Hematopoietic multipotent progenitor cell treated with erythropoietin and hydrocortisone succinate and interleukin-3 and kit ligand, for 6 days (in vitro differentiated cells): Measurements from ENCODE around the gene ACOT9.
"Not testable (repeated sequence)": the region's sequence is repeated elsewhere in the genome, so short reads cannot be mapped to it uniquely, and the experiment has no call there.

ENCODE experiments used
- DNase-seq: peaks from one replicate; pipeline ENCODE4 v3.0.0-alpha.2; 2015

The ACOT9 gene

DNA sequence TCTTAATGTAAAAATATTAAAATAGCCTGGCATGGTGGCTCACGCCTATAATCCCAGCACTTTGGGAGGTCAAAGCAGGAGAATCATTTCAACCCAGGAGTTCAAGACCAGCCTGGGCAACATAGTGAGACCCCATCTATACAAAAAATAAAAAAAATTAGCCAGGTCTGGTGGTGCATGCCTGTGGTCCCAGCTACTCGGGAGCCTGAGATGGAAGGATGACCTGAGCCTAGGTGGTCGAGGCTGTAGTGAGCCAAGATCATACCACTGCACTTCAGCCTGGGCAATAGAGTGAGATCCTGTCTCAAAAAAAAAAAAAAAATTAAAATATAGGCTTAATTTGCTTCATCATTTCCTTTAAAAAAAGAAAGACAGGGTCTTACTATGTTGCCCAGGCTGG is 66.6 kb downstream of the ACOT9 start:
- not testable (repeated sequence) for DNase-seq

GRCh38 chrX:23673108-23673507 is 70.0 kb downstream of the ACOT9 start:
- no peak for DNase-seq

DNA sequence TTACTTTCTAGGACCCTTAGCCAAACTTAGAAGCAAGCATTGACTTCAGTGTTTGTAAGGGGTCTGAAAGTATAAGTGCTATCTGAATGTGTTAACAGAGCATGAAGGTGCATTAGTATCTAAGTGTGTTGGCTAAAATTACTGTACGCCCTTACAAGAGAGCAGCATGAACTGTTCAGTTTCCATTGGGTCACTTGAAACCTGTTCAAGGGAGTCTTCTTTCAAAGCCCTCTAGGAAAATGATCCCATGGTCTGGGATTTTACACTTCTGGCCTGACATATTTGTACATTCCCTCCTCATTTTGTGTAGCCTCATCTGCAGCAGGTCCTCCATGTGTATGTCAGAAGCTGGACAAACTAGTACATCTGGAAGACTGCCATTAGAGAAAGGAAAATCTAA is 72.5 kb downstream of the ACOT9 start:
- DNase-seq = no peak

DNA sequence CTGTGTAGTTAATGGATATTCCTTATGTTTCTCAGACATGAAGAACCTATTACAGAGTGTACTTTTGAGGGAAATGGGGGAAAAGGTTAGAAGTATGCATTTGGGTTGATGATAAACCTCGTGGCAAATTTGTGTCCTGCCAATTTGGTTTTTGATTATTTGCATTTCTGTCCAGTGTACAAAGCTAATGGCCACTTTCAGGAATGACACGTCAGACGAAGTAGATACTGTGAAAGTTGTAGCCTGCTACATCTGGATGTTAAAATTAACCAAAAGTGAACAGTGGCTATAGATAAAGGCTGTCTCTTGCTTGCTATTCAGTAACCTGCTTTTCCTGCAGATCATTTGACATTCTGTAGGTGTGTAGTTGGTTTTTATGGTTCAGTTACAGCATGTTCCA is 74.7 kb downstream of the ACOT9 start:
- DNase-seq = peak; percentile 4

GRCh38 chrX:23667239-23668177 is 75.6 kb downstream of the ACOT9 start, which contains the start of gene PRDX4:
TSS of gene PRDX4 (plus strand) at chrX:23667493. CDS start at chrX:23667571, 78 bp downstream.
- peak; percentile 86 for DNase-seq

- DNase-seq = peak; percentile 7
Measured at GRCh38 chrX:23666282-23666681, 76.8 kb downstream of the ACOT9 start.

GRCh38 chrX:23664496-23664895 is 78.6 kb downstream of the ACOT9 start:
- peak; percentile 64 for DNase-seq

GRCh38 chrX:23662853-23663252 is 80.2 kb downstream of the ACOT9 start:
- no peak for DNase-seq

DNA sequence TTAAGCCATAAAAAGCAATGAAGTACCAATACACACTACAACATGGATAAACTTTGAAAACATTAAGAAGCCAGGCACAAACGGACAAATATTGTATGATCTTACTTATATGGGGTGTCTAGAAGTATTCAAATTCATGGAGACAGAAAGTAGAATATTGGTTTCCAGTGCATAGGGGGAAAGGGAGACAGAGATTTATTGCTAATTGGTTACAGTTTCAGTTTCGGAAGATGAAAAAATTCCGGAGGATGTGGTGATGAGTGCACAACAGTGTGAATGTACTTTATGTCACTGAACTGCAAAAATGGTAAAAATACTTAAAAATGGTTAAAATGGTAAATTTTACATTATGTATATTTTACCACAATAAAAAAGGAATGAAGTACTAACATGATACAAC is 80.9 kb downstream of the ACOT9 start:
- DNase-seq = no peak

DNA sequence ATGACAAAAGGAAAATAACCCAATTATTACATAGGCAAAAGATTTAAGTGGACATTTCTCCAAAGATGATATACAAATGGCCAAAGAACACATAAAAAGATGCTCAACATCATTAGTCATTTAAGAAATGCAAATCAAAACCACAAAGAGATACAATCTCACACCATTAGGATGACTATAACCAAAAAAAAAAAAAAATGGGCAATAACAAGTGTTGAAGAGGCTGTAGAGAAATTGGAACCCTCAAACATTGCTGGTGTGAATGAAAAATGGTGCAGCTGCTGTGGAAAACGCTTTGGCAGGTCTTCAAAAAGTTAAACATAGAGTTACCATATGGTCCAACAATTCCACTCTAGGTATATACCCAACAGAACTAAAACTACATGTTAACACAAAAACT is 81.4 kb downstream of the ACOT9 start:
- DNase-seq = no peak

GRCh38 chrX:23660766-23661132 is 82.3 kb downstream of the ACOT9 start:
- DNase-seq = no peak

- DNase-seq = not testable (repeated sequence)
Measured at GRCh38 chrX:23660083-23660765, 82.9 kb downstream of the ACOT9 start.

GRCh38 chrX:23659339-23659738 is 83.7 kb downstream of the ACOT9 start:
- no peak for DNase-seq

DNA sequence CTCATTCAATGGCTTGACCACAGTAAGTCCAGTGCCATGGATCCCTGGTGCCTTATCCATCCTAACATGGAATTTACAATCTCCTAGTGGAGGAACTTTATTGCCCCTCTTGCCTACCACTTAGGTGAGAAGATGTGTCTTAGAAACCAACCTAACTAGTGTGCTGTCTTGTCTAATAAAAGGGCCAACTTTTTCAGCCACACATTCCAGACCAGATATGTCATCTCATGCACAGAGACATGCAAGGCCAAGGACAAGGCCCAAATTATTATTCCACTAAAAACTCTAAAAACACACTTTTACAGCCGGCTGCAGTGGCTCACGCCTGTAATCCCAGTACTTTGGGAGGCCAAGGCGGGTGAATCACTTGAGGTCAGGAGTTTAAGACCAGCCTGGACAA is 86.4 kb downstream of the ACOT9 start:
- DNase-seq = no peak

GRCh38 chrX:23656091-23656490 is 87.0 kb downstream of the ACOT9 start:
- DNase-seq = peak; percentile 32
